IMR-90 (cell line): ENCODE results near the gene WDR37. TPM values are rescaled to one million over a fixed set of nuclear protein-coding genes. Genes with fewer than 3 reads are reported as not detected.

Source experiments
- ATAC-seq: fragments of 200-7000 bp; cut with Tn5 transposase; 2 replicates; pipeline ENCODE4 v1.9.1; 2020; ENCODE audit warnings: low read depth, mild to moderate bottlenecking, moderate library complexity
- BruUV-seq: library from RNA; stranded (reverse); fragments of 400-500 nt; replicated peaks from 2 replicates; lab custom pipeline; 2021; lab: Mats Ljungman, UMichigan
- CTCF ChIA-PET: fragments of 300-600 bp; formaldehyde crosslinking; extraction: SDS; loops from one replicate; lab custom pipeline; 2021; ENCODE audit warnings: antibody characterized with exemption; lab: Yijun Ruan, JAX
- POLR2A ChIA-PET: fragments of 300-600 bp; sonication (Branson Sonifier 250); formaldehyde crosslinking; loops from one replicate; lab custom pipeline; 2022; ENCODE audit warnings: antibody characterized with exemption; ENCODE audit not compliant: unreplicated experiment; lab: Charles Lee
- DNase-seq: peaks from one replicate; pipeline ENCODE4 v3.0.0; 2013
- H2AFZ ChIP-seq: replicated peaks from 2 replicates; pipeline ENCODE3; 2013; ENCODE audit warnings: low read length, mild to moderate bottlenecking; ENCODE audit not compliant: poor library complexity
- H2AK5ac ChIP-seq: 2 replicates; pipeline ENCODE4 v1.6.1; 2013; ENCODE audit warnings: low read depth, low read length, inconsistent platforms
- H2AK9ac ChIP-seq: replicated peaks from 2 replicates; pipeline ENCODE3; 2013; ENCODE audit warnings: mild to moderate bottlenecking, low read depth, low read length, moderate library complexity; ENCODE audit not compliant: poor library complexity
- H2BK120ac ChIP-seq: 2 replicates; pipeline ENCODE4 v1.6.1; 2013; ENCODE audit warnings: low read depth, low read length, inconsistent platforms
- H2BK15ac ChIP-seq: 3 replicates; pipeline ENCODE4 v1.6.1; 2013; ENCODE audit warnings: low read depth, low read length, inconsistent platforms
- H2BK20ac ChIP-seq: 2 replicates; pipeline ENCODE4 v1.6.1; 2013; ENCODE audit warnings: low read depth, mild to moderate bottlenecking, inconsistent platforms, low read length, moderate library complexity
- H2BK5ac ChIP-seq: 2 replicates; pipeline ENCODE4 v1.6.1; 2013; ENCODE audit warnings: mild to moderate bottlenecking, low read depth, low read length, inconsistent platforms; ENCODE audit not compliant: poor library complexity, severe bottlenecking
- H3K14ac ChIP-seq: replicated peaks from 2 replicates; pipeline ENCODE4 v1.6.1; 2013; ENCODE audit warnings: low read depth, low read length, inconsistent platforms
- H3K18ac ChIP-seq: 2 replicates; pipeline ENCODE4 v1.6.1; 2013; ENCODE audit warnings: low read depth, low read length, control low read depth
- H3K23ac ChIP-seq: 2 replicates; pipeline ENCODE4 v1.6.1; 2013; ENCODE audit warnings: low read depth, low read length, inconsistent platforms
- H3K27ac ChIP-seq: 2 replicates; pipeline ENCODE4 v1.5.1; 2013; ENCODE audit warnings: mild to moderate bottlenecking, control low read depth, low read length; ENCODE audit not compliant: insufficient read depth
- H3K27me3 ChIP-seq: 2 replicates; pipeline ENCODE4 v1.6.1; 2013; ENCODE audit warnings: low read length; ENCODE audit not compliant: control insufficient read depth, insufficient read depth
- H3K36me3 ChIP-seq: 2 replicates; pipeline ENCODE4 v1.6.1; 2013; ENCODE audit warnings: low read length, mixed read lengths; ENCODE audit not compliant: control insufficient read depth, insufficient read depth
- H3K4ac ChIP-seq: 2 replicates; pipeline ENCODE4 v1.6.1; 2013; ENCODE audit warnings: low read depth, low read length, inconsistent platforms
- H3K4me1 ChIP-seq: 2 replicates; pipeline ENCODE4 v1.6.1; 2013; ENCODE audit warnings: low read length, mixed read lengths; ENCODE audit not compliant: control insufficient read depth, insufficient read depth
- H3K4me2 ChIP-seq: 2 replicates; pipeline ENCODE4 v1.6.1; 2013; ENCODE audit warnings: low read depth, mild to moderate bottlenecking, control low read depth, low read length, moderate library complexity
- H3K4me3 ChIP-seq: 2 replicates; pipeline ENCODE4 v1.5.1; 2013; ENCODE audit warnings: low read depth, mild to moderate bottlenecking, control low read depth, low read length, moderate library complexity; ENCODE audit not compliant: insufficient read depth
- H3K56ac ChIP-seq: 2 replicates; pipeline ENCODE4 v1.6.1; 2013; ENCODE audit warnings: low read length, inconsistent platforms; ENCODE audit not compliant: insufficient read depth; ENCODE audit errors: extremely low read depth
- H3K79me1 ChIP-seq, 2 experiments: 2 replicates each; pipeline ENCODE4 v1.6.1; 2013; ENCODE audit warnings: low read length in 2 of 2, inconsistent platforms in 1 of 2, low read depth in 1 of 2
- H3K9ac ChIP-seq: 2 replicates; pipeline ENCODE4 v1.6.1; 2013; ENCODE audit warnings: low read depth, low read length, control low read depth
- H3K9me1 ChIP-seq: 2 replicates; pipeline ENCODE4 v1.6.1; 2013; ENCODE audit warnings: low read length, inconsistent platforms; ENCODE audit not compliant: insufficient read depth
- H3K9me3 ChIP-seq: 2 replicates; pipeline ENCODE4 v1.6.1; 2013; ENCODE audit warnings: low read length; ENCODE audit not compliant: control insufficient read depth, insufficient read depth
- H4K20me1 ChIP-seq: 2 replicates; pipeline ENCODE4 v1.6.1; 2013; ENCODE audit warnings: low read length, inconsistent platforms; ENCODE audit not compliant: insufficient read depth
- H4K5ac ChIP-seq: 2 replicates; pipeline ENCODE4 v1.6.1; 2013; ENCODE audit warnings: mild to moderate bottlenecking, low read depth, low read length, control low read depth
- H4K8ac ChIP-seq, 2 experiments: 2 replicates each; pipeline ENCODE4 v1.6.1; 2013; ENCODE audit warnings: low read depth in 2 of 2, low read length in 2 of 2, control low read depth in 1 of 2, inconsistent platforms in 1 of 2
- H4K91ac ChIP-seq: 2 replicates; pipeline ENCODE4 v1.6.1; 2013; ENCODE audit warnings: low read depth, low read length, inconsistent platforms; ENCODE audit not compliant: insufficient read depth
- ELK1 ChIP-seq: fragments of 150-350 bp; IDR thresholded peaks from 2 replicates; pipeline ENCODE4 v1.6.1; 2016; ENCODE audit warnings: low read depth, mild to moderate bottlenecking, low read length, moderate library complexity, borderline replicate concordance
- FOS ChIP-seq: fragments of 150-350 bp; IDR thresholded peaks from 2 replicates; pipeline ENCODE4 v1.6.1; 2016; ENCODE audit warnings: low read depth, low read length
- MAFK ChIP-seq: IDR thresholded peaks from 2 replicates; pipeline ENCODE4 v1.6.1; 2012; ENCODE audit warnings: low read depth, low read length, improper control_type of control experiment
- MAZ ChIP-seq: IDR thresholded peaks from 2 replicates; pipeline ENCODE4 v1.6.1; 2012; ENCODE audit warnings: low read depth, mild to moderate bottlenecking, low read length, improper control_type of control experiment, moderate library complexity, borderline replicate concordance
- MXI1 ChIP-seq: IDR thresholded peaks from 2 replicates; pipeline ENCODE4 v1.6.1; 2012; ENCODE audit warnings: low read depth, mild to moderate bottlenecking, low read length, moderate library complexity, borderline replicate concordance
- NFE2L2 ChIP-seq: fragments of 150-350 bp; IDR thresholded peaks from 2 replicates; pipeline ENCODE4 v1.6.1; 2016; ENCODE audit warnings: low read depth, mild to moderate bottlenecking, low read length
- POLR2A ChIP-seq: IDR thresholded peaks from 2 replicates; pipeline ENCODE4 v1.6.1; 2012; ENCODE audit warnings: mild to moderate bottlenecking, low read depth, low read length
- RAD21 ChIP-seq: IDR thresholded peaks from 2 replicates; pipeline ENCODE4 v1.6.1; 2012; ENCODE audit warnings: low read length, improper control_type of control experiment
- RFX5 ChIP-seq: IDR thresholded peaks from 2 replicates; pipeline ENCODE4 v1.8.0; 2012; ENCODE audit warnings: low read depth, mild to moderate bottlenecking, low read length, moderate library complexity
- USF2 ChIP-seq: fragments of 150-350 bp; IDR thresholded peaks from 2 replicates; pipeline ENCODE4 v1.6.1; 2017; ENCODE audit warnings: mild to moderate bottlenecking, antibody characterized with exemption, low read length, low read depth
- WGBS, 2 experiments: methylation state at CpG; one replicate each; pipeline versions ENCODE4 v1.1.5 to v1.1.7; 2013; ENCODE audit warnings: missing lambda C conversion rate in 2 of 2; ENCODE audit not compliant: insufficient read length in 1 of 2; ENCODE audit errors: extremely low coverage in 2 of 2; 5-methylcytosine and 5-hydroxymethylcytosine counted together
- dilution Hi-C: fragments of 300-500 bp; cut with HindIII; formaldehyde crosslinking; loops from one replicate; pipeline ENCODE4 v1.14.3; 2018; ENCODE audit warnings: low sequenced_read_pairs; ENCODE audit not compliant: unreplicated experiment
- in situ Hi-C: fragments of 300-500 bp; cut with MboI; formaldehyde crosslinking; loops from 3 replicates; pipeline ENCODE4 v1.14.3; 2019; ENCODE audit warnings: low sequenced_read_pairs, inconsistent platforms, mixed read lengths
- intact Hi-C: fragments of 100-400 bp; cut with micrococcal nuclease; formaldehyde crosslinking; loops from 2 replicates; pipeline ENCODE4 v1.10.0; 2022
- polyA plus RNA-seq, 3 experiments: library from polyadenylated mRNA; depleted of rRNA; stranded (reverse); fragments of >200 nt; gene quantifications; 2 replicates each; pipeline ENCODE4 v1.2.3, GENCODE V29; 2012; ENCODE audit warnings: low replicate concordance in 1 of 3
- total RNA-seq: library from RNA; depleted of rRNA; stranded (reverse); fragments of >200 nt; gene quantifications from 2 replicates; pipeline ENCODE4 v1.2.3, GENCODE V29; 2012

Gene WDR37
- total and polyA plus RNA-seq, 2 of the 4 experiments (the other 2 are of a cell fraction), result 12.7 to 14.5 TPM

GRCh38 chr10:1168763-1169162, 112.6 kb downstream of the WDR37 start:
- in situ Hi-C loops, result no loop called here
- Histone ChIP-seq H3K27me3 (no peaks in the 10 kb centered on the region; the same call in 1 of the 2 replicates), H4K20me1 (no peaks in the 10 kb centered on the region), H3K79me1 (no peaks in the 10 kb centered on the region), H2AK5ac (no peak overlapping the region), H3K23ac (no peak overlapping the region), H2BK120ac (no peak overlapping the region), H3K4me2 (no peak overlapping the region), H2BK20ac (no peak overlapping the region), H3K9me3 (no peaks in the 10 kb centered on the region), H2AK9ac (no peak overlapping the region), H2BK15ac (no peak overlapping the region), H2AFZ (no peak overlapping the region), H4K5ac (no peak overlapping the region), H3K4me1 (no peaks in the 10 kb centered on the region), H3K36me3 (no peaks in the 10 kb centered on the region), H4K8ac (no peak overlapping the region), H3K9ac (no peak overlapping the region), H3K56ac (no peak overlapping the region), H3K14ac (no peak overlapping the region), H3K4me3 (no peak overlapping the region), H4K91ac (no peak overlapping the region), H2BK5ac (no peak overlapping the region), H3K27ac (no peak overlapping the region), H3K18ac (no peak overlapping the region), H3K9me1 (no peaks in the 10 kb centered on the region; the same call in 1 of the 2 replicates), H3K4ac (no peak overlapping the region)
- TF ChIP-seq NFE2L2 (no peak), FOS (no peak), USF2 (no peak), MXI1 (no peak), MAFK (no peak), RFX5 (no peak), MAZ (no peak), RAD21 (no peak), ELK1 (no peak), POLR2A (no peak)
- DNase-seq, result no peak
- ChIA-PET POLR2A (no interaction called here), CTCF (no interaction called here)
- WGBS, 2 experiments, result 100% methylated on average over 1 of the region's 13 CpGs; no CpG with 5 or more reads in 1 of the 2 experiments
- ATAC-seq, result no peak
- dilution Hi-C loops, result no loop called here
- no TSS peak for BruUV-seq
- intact Hi-C loops, result no loop called here
